GM19025 (cell line): ENCODE measurements around the gene AFAP1L1.
A peak's percentile ranks its signal among the peaks of the same experiment; 100 is the strongest.
"Not testable (repeated sequence)": the region's sequence is repeated elsewhere in the genome, so short reads cannot be mapped to it uniquely, and the experiment has no call there.

Source experiments
- ATAC-seq: cut with Tn5 transposase; IDR thresholded peaks from one replicate; pipeline ENCODE4 v1.9.1; 2021; ENCODE audit warnings: mild to moderate bottlenecking, low read depth, moderate library complexity; ENCODE audit not compliant: unreplicated experiment

AFAP1L1 gene

DNA sequence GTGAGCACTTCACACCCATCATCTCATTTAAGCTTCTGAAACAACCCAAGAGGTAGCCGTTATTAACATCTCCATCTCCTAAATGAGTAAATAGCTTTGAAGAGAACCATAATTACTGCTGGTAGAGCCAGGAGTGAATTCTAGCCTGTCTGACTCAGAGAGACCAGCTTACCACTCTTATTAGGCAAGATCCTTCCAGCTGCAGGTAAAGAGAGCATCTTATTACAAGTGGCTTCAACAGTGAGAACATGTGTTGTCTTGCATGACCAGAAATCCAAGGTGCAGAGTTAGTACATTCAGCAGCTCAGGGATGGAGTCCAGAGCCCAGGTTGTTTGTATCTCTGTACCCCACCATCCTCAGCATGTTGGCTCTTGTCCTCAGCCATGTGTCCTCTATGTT, 10.9 kb upstream of the AFAP1L1 start:
- no peak for ATAC-seq

- ATAC-seq = no peak
Measured at GRCh38 chr5:149261246-149261645, 10.4 kb upstream of the AFAP1L1 start.

DNA sequence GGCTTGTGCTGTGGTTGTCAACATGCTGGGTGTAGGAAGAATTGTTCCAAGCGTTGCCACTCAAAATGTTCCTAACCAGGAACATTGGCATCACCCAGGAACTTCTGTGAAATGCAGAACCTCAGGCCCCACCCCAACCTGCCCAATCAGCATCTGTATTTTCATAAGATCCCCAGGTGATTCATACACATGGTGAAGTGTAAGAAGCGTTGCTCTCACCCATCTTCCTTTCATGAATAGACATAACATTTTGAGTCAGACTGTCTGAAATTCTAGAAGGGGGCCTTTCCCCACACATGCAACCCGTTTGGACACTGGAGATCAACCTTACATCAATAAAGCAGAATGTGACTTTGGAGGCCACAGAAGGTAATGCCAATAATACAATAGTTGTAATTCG, 9.3 kb upstream of the AFAP1L1 start:
- no peak for ATAC-seq

- ATAC-seq = peak; percentile 92
Measured at GRCh38 chr5:149264439-149265067, 7.1 kb upstream of the AFAP1L1 start.

DNA sequence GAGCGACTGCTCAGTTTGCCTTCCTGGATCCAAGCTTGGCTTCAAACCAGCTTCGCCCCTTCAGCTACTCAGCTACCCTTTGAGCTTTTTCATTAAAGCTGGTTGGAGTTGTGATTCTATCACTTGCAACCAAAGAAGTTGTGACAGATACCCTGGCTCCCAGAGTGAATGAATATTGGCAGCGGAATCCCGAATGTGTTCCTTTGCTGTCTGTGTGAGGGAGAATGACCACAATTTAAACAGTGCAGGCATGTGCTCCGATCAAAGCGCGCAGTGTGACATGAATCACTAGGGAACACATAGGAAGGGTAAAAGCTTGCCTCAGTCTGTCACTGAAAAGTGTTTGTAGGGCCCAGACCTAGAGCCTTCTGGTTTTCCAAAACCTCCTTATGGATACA, 6.6 kb upstream of the AFAP1L1 start:
- no peak for ATAC-seq

DNA sequence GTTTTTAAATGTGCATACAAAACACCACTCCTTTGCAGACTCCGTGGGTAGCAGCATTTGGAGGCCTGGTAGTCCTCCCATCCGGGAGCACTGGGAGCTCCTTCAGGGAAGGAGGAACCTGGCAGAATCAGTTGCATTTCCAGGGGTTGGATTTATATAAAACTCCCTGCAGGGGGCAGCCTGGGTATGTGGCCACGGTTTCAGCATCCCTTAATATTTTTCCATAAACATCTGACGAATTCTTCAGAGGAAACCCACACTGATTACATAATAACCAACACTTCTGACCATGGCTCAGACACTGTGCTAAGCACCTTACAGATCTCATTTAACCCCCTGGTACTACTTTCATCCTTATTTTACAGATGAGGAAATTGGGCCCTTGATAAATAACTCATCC, 6.1 kb upstream of the AFAP1L1 start:
- ATAC-seq = no peak

GRCh38 chr5:149267241-149267973, 4.3 kb upstream of the AFAP1L1 start:
- ATAC-seq = no peak

DNA sequence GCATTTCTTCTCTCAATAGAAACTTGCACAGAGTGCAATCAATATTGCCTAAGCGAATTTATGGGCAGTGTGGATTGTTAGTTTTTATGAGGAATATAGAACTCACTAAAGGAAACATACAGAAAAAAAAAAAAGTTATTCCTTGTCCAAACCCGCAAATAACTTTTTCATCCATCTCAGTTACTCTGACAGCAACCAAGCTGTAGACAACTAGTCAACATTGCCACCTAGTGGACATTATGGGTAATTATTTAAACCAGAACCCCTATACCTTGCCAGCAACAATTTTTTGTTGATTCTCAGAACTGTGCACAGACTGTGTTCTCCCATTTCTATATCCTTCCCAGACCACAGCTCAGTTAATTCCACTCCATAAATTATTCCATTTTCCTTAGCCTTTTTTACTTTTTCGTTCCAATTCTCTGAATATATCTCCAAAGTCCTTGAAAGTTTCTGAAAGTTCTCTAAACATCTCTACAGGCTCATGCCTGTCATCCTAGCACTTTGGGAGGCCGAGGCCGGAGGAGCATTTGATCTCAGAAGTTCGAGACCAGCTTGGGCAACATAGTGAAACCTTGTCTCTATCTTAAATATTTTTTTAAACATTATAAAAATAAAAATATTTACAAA, 2.6 kb upstream of the AFAP1L1 start:
- no peak for ATAC-seq

DNA sequence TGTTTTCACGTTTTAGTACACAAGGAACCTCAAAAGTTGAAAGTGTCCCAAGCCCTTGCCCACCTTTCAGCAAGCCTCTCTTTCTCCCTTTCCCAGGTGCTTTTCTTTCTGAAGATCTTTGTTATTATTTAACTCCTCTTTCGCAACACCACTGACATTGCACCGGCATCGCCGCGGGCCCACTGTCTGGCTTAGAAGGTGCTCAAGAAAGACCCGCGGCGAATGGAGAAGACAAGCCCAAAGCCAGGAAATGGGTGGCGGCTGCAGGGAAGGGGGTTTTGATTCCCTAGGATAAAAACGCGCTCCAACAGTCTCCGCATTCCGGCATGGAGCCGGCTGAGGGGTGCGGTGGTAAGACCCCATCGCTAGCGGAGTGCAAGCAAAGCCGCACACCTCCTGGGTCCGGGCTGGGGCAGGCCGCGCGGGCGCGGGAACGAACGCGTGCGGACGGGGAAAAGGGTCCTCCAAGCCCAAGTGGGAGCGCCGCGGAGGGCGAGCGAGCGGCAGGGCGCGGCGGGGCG, 404 bp upstream of the AFAP1L1 start:
- ATAC-seq = no peak

- ATAC-seq = not testable (repeated sequence)
Measured at GRCh38 chr5:149272781-149273180, 1.1 kb downstream of the AFAP1L1 start.

DNA sequence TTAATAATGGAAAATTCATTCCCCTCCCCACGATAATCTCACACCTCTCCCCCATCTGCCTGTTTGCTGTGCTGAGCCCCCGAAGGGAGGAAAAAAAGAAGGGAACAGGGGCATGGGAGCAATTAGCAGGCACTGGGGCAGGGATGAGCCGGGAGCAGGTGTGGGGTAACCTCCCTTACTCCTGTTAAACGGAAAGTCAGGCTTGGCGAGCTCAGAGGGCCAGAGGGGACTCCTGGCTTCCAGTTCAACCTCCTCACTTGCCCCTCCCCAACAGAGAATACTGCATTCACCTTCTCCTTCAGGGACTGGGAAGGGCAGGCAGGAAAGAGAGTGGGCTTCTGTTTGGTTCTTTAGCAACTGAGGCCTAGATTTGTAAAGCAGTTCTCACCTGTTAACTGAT, 1.6 kb downstream of the AFAP1L1 start:
- no peak for ATAC-seq

GRCh38 chr5:149273950-149274349, 2.3 kb downstream of the AFAP1L1 start:
- ATAC-seq = no peak

GRCh38 chr5:149274939-149275338, 3.3 kb downstream of the AFAP1L1 start:
- ATAC-seq = no peak

GRCh38 chr5:149277801-149278200, 6.1 kb downstream of the AFAP1L1 start:
- no peak for ATAC-seq

DNA sequence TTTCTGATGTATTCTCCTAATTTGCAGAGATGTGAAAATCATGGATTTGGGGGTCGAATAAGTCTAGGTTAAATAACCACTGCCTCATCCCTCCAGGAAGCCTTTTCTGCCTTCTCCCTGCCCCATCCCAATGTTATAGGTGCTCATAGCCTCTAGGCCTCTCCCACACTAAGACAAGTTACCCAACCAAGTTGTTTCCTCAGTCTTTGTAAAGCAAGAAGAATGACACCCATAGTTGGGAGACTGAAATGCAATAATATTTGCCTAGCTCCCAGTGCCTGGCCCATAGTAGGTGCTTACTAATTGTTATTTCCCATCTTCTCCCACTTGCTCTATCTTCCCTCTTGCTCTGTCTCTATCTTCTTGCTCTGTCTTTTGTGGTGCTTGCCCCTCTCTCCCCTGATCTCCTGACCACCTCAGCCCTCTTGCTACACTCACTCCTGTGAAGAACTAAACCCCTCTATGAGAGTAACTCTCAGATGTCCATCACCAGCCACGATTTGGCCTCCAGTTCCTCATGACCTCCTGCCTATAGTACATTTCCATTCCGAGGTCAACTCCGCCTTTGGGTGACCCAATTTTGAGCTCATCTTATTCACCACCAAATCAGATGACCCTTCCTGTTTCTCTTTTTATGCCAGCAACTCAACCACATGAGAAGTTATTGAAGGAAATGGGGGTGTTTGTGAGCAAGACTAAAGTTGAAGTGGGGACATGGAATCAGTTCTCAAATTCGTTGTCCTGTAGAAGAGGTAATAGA, 7.0 kb downstream of the AFAP1L1 start:
- ATAC-seq = no peak

- no peak for ATAC-seq
Measured at GRCh38 chr5:149279661-149280060, 8.0 kb downstream of the AFAP1L1 start.

DNA sequence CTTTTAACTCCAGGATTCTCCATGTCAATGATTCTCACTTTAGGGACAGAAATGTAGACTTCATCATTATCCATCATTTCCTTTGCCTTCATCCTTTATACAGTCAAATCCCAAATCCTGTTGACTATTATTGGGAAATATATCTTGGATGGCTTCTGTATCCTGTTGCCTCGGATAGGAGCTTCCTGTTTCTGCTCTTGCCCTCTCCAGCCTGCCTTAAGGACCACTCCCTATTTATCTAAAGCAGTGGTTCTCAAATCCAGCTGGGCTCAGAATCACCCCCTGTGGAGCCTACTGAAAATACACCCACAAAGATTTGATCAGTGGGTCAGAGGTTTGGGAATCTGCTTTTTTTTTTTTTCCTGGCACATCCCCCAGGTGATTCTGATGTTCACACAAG, 8.5 kb downstream of the AFAP1L1 start:
- no peak for ATAC-seq

DNA sequence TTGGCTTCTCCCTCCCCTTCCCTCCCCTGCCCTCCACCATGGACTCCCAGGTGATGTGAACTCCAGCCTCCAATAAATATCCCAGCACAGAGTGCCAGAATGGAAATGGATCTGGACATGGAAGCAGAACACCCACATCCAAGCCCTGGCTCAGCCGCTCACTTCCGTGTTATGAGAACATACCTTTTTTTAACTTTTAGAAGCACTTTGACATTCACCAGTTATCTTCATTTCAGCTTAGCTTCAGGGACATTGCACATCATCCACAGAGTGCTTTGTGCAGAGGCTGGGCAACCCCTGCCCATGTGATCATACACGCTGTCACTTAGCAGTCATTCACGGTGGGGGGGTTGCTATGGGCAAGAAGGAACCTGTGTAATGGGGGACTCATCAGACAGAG, 9.1 kb downstream of the AFAP1L1 start:
- ATAC-seq = no peak

DNA sequence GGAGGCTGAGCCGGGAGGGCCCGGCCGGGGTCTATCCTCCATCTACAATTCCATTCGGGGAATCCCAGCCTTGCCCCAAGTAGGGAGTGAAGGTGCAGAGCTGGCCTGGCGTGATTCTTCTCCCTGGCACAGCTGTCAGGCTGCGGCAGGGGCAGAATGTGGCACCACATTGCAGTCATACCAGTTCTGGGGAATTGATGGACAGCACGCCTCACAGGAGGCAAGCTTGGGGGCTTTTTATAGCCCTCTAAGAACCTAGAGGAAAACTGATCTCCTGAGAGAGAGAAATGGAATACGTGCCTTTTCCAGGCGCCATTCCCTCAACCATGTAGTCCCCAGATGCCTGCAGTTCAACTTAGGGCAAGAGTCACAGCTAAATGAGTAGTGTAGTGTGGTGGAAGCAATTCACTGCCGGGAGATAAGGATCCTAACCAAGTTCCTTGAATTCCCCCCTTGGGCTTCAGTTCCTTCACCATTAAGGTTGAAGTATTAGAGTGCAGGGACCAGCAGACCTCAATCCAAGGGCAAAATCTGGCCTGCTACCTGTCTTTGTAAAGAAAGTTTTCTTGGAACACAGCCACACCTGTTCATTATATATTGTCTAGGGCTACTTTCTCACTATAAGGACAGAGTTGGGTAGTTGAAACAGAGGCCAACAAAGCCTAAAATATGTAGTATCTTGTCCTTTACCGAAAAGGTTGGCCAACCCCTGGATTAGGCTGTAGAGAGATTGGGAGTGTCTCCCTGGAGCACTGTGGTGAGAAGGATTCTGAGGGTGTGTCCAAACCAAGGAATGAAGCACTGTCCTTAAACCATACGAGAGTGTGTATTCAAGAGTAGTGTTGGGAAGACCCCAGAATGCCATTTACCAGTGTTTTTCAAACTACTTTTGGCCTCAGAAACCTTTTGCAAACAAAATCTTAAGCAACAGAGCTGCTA, 10.6 kb downstream of the AFAP1L1 start:
- no peak for ATAC-seq

DNA sequence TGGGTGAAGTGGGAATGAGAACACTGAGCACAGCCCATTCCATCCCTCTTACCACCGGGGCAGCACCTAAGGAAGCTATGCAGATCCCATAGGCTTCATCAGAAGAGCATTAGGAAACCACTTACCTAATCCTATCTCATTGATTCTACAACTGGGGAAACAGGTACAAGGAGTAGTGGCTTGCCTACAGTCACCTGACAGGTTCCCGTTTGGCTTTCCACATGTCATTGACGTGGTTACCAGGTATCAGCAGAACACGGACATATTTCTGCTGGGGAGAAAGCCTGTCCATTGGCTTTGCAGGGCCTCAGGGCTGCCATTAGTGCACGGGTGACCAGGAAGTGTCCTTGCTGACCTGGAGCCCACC, 11.3 kb downstream of the AFAP1L1 start:
- no peak for ATAC-seq
